HG02884 (cell line): ENCODE measurements around the gene FLT3.
"Not testable (repeated sequence)": the region's sequence is repeated elsewhere in the genome, so short reads cannot be mapped to it uniquely, and the experiment has no call there.

Experiments used
- ATAC-seq: cut with Tn5 transposase; IDR thresholded peaks from one replicate; pipeline ENCODE4 v1.9.1; 2021; ENCODE audit warnings: mild to moderate bottlenecking, moderate library complexity; ENCODE audit not compliant: unreplicated experiment

The FLT3 gene

DNA sequence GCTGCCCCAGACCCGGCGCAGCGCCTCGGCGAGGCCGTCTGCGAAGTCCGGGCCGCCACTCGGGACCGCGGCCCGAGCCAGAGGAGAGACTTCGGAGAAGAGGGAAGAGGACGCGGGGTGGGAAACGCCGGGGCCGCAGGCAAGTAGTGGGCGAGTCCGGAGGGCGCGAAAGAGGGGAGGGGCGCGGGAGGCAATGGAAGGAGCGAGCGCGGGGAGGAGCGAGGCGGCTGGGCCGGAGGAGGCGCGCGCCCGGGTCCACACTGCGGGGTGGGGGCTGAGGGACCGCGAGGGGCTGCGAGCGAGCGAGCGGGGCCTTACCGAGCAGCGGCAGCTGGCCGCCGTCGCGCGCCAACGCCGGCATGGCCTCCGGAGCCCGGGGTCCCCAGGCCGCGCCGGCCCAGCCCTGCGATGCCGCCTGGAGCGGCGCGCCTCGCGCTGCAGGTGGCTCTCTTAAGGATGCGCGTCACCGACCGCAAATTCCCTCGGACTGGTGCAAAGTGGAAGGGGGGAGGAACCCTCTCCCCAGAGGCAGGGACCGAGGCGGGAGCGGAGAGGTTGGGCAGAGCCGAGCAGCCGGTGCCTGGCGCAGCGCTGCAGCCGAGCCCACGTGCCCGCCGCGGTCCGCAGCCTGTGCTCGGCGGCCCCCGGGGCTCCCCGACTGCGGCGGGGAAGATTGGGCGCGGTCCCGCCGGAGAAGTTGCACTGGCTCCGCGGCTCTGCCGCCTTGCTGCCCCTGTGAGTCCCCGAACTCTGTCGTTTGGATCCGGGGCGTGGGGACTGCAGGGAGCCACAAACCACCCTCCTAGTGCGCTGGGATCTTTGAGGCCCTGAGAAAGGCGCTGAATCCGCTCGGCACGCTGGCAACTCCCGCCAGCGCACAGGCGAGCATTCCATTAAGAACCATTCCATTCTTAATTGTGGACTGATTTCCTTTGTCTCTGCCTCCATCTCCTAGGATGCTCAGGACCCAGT, at the start of gene FLT3:
TSS of gene FLT3 (minus strand) at position 427 of the 972 bp plus-strand sequence. CDS start at position 361, 66 bp downstream.
- no peak for ATAC-seq

DNA sequence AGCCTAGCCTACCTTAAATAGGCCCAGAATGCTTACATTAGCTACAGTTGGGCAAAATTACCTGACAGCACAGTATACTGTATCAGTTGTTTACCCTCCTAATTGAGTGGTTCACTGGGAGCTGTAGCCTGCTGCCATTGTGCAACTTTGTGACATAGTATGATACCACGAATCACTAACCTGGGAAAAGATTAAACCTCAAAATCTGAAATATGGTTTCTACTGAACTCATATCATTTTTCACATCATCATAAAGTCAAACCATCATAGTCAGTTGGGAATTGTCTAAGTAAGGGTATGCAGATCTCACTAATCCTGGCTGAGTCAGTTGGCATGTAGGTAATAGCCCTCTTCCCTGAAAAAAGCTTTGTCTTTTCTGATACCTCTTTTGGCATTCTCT, 47.1 kb upstream of the FLT3 start:
- ATAC-seq, result no peak

DNA sequence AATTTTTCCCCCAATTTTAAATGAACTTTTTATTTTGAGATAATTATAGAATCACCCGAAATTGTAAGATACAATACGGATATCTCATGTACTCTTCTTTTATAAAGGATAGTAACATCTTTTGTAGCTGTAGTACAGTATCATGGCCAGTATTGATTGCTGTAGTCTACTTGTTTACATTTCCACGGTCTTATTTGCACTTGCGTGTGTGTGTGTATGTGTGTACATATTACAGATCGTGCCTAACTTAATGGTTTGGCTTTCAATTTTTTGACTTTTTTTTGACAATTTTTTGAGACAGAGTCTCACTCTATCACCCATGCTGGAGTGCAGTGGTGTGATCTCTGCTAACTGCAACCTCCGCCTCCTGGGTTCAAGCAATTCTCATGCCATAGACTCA, 44.7 kb upstream of the FLT3 start:
- ATAC-seq, result no peak

DNA sequence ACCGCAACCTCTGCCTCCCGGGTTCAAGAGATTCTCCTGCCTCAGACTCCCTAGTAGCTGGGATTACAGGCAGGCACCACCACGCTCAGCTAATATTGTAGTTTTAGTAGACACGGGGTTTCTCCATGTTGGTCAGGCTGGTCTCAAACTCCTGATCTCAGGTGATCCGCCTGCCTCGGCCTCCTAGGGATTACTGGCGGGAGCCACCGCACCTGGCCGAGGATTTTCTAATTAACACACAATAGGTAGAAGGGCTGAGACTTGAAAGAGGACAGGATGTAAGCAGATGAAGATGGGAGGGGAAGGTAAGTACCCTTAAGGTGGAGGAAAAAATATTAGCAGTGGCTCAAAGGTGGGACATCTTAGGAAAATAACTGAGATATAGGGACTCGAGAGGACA, 41.2 kb upstream of the FLT3 start:
- not testable (repeated sequence) for ATAC-seq

DNA sequence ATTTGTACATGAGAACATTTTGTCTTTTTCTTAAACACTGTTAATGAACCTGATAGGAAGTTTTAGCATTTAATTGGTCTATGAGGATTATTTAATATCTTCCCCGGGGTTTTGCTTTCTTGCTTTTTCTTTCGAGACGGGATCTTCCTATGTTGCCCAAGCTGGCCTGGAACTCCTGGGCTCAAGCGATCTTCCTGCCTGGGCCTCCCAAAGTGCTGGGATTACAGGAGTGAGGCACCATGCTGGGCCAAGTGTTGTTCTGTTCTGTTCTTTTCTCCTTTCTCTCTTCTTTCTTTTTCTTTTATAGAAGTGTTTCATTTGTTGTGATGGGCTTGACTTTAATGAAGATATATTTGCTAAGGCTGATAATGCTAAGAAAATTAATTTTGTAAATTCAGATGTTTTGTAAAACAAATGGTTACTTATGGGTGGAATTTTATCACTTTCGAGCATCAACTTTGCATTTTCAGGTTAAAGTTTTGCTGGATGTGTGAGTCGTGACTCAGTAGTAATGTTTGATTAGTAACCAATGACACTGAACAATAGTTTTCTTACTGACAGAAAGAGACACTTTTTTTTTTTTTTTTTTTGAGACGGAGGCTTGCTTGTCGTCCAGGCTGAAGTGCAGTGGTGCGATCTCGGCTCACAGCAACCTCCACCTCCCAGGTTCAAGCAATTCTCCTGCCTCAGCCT, 40.2 kb upstream of the FLT3 start:
- ATAC-seq, result no peak

DNA sequence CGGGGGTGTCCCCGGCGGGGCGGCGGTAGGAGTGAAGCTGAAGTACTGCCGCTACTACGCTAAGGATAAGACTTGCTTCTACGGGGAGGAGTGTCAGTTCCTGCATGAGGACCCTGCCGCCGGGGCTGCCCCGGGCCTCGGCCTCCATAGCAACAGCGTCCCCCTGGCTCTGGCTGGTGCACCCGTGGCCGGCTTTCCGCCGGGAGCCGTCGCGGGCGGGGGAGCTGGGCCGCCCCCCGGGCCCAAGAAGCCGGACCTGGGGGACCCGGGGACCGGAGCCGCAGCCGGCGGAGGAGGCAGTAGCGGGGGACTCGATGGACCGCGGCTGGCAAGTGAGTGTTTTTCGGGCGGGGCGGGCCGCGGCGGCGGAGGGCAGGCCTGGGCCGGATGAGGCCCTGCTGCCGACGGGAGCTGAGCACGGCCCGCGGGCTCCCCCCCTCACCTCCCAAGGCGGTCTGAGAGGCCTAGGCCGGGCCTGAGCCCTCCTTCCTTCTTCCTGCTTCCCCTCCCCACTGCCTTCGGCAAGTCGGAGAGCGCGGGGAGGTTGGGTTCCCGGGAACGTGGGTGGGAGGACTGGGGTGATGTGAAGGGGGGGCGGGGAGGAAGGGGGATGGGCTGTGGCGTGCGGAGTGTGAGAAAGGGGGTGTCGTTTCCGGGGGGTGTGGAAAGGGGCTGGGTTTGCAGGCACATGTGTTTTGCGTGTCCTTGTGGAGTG, 38.5 kb upstream of the FLT3 start:
- ATAC-seq, result peak; percentile 41

DNA sequence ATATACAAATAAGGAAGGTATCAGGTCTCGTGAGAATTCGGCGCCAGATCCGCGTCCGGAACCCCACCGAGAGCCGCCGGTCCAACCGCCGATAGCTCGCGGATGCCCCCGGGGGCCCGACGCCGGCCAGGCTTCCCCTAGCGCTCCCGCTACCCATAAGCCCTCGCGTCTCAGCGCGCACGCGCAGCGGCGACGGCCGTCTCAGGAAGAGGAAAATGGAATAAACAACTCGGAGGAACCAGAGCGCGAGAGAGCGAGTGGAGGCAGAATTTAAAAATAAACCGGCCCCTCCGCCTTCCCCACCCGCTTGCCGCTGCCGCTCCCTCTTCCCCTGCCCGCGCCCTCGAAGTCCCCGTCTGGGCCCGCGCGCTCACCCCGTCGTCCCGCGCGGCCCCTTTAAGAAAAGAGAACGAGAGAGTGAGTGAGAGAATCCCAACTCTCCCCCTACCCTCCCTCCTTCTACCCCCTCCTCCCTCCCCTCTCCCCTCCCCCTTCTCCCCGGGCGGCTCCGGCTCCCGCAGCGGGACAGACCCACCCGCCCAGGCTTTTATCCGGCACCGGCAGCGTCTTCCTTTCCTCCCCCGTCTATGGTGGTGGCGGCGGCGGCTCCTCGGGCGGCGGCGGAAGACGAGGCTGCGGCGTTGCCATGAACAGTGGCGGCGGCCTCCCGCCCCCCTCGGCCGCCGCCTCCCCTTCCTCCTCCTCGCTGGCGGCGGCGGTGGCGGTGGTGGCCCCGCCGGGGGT, 37.8 kb upstream of the FLT3 start, which contains the start of gene PAN3:
TSS of gene PAN3 (plus strand) at position 534 of the 744 bp plus-strand sequence. CDS start at position 647, 113 bp downstream.
- ATAC-seq, result peak; percentile 44

DNA sequence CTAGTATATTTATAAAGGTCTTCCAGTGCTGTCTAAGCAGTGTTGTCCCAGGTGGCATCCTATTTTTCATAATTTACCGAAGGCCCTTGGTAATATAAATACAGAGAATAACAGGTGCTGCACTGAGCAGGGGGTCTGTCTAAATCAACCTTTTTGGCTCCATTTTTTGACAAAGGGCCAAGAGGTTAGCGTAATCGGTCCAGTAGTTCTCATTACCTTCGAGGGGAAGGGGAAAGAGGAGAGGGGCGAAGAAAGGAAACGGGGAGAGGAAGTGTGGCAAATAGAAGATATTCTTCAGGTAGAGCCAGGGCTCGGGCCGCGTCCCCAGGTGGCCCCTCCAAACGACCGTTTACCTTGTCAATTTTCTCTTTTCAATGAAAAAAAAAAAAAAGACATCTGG, 37.2 kb upstream of the FLT3 start:
- peak; percentile 1 for ATAC-seq

DNA sequence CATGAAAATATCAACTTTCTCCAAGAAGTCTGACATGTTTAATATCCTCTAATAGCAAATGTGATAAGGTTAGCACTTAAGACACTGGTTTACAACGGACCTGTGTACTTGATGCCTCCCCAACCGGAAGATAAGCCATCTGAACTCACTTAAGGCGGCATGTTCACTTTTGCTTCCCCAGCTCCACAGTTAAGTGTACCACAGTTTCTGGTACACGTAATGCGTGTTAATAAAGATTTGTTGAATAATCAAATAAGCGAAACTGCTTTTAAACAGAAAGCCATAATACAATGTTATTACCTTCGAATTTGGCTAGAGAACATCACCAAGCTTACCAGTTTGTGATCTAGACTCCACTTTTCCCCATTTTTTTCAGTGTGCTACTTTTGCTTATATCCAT, 36.5 kb upstream of the FLT3 start:
- ATAC-seq, result no peak

DNA sequence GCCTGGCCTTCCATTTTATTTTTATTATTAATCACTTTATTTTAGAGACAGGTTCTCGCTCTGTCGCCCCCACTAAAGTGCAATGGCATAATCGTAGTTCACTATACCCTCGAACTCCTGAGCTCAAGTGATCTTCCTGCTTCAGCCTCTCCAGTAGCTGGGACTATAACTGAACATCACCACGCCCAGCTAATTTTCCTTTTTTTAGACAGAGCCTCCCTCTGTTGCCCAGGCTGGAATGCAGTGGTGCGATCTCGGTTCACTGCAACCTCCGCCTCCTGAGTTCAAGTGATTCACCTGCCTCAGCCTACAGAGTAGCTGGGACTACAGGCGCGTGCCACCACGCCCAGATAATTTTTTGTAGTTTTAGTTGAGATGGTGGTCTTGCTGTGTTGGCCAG, 31.3 kb upstream of the FLT3 start:
- ATAC-seq, result no peak

DNA sequence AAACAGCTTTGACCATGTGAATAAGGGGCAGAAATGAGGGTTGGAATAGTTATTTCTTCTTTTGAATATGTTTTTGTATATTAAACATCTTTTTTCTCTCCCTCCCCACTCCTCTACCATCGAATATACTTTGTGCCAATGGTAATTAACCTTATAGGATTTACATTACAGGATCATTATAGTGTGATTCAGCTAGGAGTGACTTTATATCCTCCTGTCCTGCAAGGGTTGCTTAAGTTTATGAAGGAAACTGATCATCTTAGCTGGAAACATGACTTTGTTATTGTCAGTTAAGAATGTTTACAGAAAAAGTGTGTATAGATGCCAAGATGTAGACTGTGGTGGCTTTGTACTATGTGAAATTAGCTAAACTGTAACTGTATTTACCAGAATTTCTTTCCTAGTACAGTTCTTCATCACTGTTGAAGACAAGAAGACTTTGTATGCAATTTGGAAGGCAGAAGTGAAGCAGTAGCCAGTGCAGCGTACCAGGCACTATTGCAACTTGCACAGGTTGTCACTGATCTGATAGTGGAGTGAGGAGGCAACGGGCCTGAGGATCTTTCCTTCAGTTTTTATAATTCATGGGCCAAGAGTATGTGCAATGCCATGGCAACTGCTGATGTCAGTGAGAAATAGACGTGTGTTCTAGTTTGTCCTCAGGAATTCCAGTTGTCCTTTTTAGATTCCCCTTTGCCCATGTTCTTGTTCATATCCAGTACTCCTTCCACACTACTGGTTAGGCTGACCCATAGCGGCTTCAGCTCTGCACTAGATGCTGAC, 29.7 kb upstream of the FLT3 start:
- ATAC-seq, result no peak

DNA sequence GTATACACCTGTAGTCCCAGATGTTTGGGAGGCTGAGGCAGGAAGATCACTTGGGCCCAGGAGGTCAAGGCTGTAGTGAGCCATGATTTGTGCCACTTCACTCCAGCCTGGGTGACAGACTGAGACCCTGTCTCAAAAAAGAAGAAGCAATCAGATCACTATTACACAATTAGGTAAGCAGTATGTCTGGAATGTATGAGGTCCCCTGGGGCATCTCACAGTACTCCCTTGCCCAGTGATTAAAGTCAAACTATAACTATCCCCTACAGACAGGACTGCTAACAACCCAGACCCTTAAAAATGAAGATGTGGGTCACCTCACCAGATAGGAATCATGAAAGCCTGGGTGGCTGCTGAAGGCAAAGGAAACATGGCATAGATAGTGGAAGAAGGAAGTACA, 28.6 kb upstream of the FLT3 start:
- no peak for ATAC-seq

DNA sequence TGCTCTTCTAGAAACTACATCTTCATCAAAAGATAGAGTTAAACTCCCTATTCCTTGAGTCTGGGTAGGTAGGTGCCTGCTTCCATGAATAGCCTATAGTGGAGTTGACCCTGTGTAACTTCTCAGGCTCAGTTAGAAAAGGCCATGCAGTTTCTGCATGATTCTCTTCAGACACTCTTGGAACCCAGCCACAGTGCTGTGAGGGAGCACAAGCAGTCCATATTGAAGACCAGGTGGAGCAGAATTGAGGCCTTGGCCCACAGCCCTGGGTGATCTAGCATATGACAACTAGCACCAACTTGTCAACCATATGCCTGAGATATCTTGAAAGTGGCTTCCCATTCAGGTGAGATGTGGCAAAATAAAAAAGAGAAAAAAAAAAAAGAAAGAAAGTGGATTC, 27.7 kb upstream of the FLT3 start:
- no peak for ATAC-seq

DNA sequence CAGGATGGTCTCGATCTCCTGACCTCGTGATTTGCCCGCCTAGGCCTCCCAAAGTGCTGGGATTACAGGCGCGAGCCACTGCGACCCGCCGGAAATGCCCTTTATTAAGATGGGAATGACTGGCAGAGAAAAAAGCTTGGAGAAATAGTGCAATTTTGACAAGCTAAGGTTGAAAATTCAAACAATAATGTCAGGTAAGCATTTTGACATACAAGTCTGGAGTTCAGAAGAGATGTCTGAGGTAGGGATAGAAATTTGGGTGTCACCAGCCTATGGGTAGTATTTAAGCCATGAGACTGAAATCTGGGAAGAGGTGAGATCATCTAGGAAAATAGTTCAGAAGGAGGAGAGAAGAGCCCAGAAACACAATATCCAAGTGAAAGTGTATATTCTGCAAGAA, 20.8 kb upstream of the FLT3 start:
- no peak for ATAC-seq

DNA sequence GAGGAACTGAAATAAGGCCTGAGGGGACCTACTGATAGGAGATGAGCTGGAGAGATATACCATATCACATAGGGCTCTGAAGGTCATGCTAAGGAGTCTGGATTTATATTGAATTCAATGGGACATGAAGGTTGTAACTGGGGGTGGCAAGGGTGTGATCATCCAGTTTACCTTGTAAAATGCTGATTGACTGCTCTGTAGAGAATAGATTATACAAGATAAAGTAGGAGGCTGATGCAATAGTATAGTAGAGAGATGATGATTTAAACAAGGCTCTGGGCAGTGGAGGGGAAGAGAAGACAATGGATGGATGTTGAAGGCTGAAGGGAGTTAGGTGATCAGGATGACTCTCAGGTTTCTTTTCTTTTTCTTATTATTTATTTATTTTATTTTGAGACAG, 19.9 kb upstream of the FLT3 start:
- no peak for ATAC-seq

DNA sequence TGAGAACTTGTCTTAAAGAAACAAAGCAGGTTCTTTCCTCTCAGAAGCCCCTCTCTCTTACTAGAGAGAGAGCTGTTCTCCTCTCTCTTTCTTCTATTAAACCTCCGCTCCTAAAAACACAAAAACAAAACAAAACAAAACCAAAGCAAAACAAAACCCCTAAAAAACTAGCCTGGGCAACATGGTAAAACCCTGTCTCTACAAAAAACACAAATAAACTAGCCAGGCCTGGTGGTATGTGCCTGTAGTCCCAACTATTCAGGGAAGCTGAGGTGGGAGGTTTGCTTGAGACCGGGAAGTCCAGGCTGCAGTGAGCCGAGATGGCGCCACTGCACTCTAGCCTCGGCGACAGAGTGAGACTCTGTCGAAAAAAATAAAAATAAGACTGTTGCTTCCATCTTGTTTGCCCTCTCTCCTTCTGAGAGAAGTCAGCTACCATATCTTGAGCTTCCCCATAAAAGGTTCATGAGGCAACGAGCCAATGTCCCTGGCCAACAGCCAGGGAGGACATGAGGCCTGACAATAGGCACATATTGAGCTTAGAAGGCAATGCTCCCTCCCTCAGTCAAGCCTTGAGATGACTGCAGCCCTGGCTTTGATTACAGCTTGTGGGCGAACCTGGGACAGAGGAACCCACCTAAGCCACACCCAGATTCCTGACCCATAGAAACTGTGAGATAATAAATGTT, 17.5 kb upstream of the FLT3 start:
- no peak for ATAC-seq

DNA sequence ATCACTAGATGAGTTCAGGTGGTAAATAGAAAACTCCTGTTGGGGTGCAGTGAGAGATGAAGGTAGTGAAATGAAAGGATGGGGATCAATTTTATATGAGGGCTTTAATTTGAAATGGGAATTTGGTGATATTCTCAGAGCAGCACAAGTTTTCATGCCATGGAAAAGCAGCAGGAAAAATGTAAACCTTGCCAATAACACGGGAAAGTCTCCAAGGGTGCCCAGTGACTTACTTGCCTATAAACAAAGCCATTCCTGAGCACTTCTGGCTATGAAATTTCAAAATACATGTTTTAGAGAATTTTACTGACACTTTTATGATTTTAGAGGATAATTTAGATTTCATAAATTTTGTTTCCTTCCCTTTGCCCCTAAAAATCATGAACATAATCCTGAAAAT, 16.4 kb upstream of the FLT3 start:
- no peak for ATAC-seq

DNA sequence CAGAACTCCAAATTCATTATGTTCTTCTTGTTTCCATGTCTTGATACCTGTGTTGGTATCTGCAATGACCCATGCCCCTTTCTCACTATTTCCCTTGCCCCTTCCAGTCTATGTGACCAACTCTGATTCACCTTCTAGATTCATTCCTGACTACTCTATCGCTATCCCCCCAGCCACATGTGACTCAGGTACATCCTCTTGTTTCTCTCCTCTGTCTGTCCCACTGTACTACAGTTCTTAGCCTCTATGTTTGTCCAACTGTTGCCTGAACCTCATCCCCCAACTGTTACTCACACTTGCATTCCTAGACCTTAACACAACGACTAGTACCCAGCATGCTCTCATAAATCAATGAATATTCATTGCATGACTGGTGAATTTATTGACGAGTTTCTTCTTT, 10.0 kb upstream of the FLT3 start:
- ATAC-seq, result no peak

DNA sequence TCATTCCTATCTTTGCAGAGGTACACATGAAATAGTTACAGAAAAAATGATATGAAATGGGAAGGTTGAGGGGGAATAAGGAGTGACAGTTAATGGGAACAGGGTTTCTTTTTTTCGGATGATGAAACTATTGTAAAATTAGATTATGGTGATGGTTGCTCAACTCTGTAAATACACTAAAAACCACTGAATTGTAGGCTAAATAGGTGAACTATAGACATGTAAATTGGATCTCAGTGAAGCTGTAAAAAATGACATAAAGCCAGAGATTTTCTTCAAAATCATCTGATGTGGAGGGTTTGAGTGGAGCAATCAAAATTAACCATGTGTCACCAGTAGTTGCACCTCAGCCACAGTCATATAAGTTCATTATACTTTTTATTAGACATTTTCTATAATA, 6.6 kb upstream of the FLT3 start:
- ATAC-seq, result no peak
